Activated T-cell treated with anti-CD3 and anti-CD28 coated beads for 4 hours (primary cell): ENCODE results near the gene PPM1L.

Experiments
- DNase-seq: peaks from one replicate; pipeline ENCODE4 v3.0.0-alpha.2; 2020

PPM1L gene

GRCh38 chr3:160857476-160858119, 101.6 kb downstream of the PPM1L start:
- no peak for DNase-seq

- no peak for DNase-seq
Observed at GRCh38 chr3:160860346-160860745, 104.3 kb downstream of the PPM1L start.

GRCh38 chr3:160869825-160870224, 113.8 kb downstream of the PPM1L start:
- no peak for DNase-seq

- DNase-seq: no peak
Observed at GRCh38 chr3:160870327-160870726, 114.3 kb downstream of the PPM1L start.

GRCh38 chr3:160874736-160875135, 118.7 kb downstream of the PPM1L start:
- no peak for DNase-seq

GRCh38 chr3:160876643-160877042, 120.6 kb downstream of the PPM1L start:
- no peak for DNase-seq

- DNase-seq: no peak
Observed at GRCh38 chr3:160879859-160880258, 123.8 kb downstream of the PPM1L start.

GRCh38 chr3:160883373-160883772, 127.3 kb downstream of the PPM1L start:
- DNase-seq: no peak

GRCh38 chr3:160885791-160886286, 129.8 kb downstream of the PPM1L start:
- DNase-seq: no peak

- no peak for DNase-seq
Observed at GRCh38 chr3:160886421-160886820, 130.4 kb downstream of the PPM1L start.

- DNase-seq: no peak
Observed at GRCh38 chr3:160893207-160893606, 137.2 kb downstream of the PPM1L start.

GRCh38 chr3:160904691-160905090, 148.7 kb downstream of the PPM1L start:
- no peak for DNase-seq

- no peak for DNase-seq
Observed at GRCh38 chr3:160906646-160907045, 150.6 kb downstream of the PPM1L start.

GRCh38 chr3:160909917-160910316, 153.9 kb downstream of the PPM1L start:
- DNase-seq: no peak

- DNase-seq: no peak
Observed at GRCh38 chr3:160911411-160911810, 155.4 kb downstream of the PPM1L start.

GRCh38 chr3:160916472-160916871, 160.4 kb downstream of the PPM1L start:
- no peak for DNase-seq

- DNase-seq: no peak
Observed at GRCh38 chr3:160919942-160920341, 163.9 kb downstream of the PPM1L start.

GRCh38 chr3:160921020-160921635, 165.1 kb downstream of the PPM1L start:
- no peak for DNase-seq

GRCh38 chr3:160924776-160925175, 168.7 kb downstream of the PPM1L start:
- DNase-seq: no peak

GRCh38 chr3:160927620-160928019, 171.6 kb downstream of the PPM1L start:
- DNase-seq: no peak

GRCh38 chr3:160928183-160928726, 172.2 kb downstream of the PPM1L start:
- no peak for DNase-seq

- DNase-seq: no peak
Observed at GRCh38 chr3:160929595-160929994, 173.6 kb downstream of the PPM1L start.

GRCh38 chr3:160931474-160931873, 175.4 kb downstream of the PPM1L start:
- no peak for DNase-seq

- no peak for DNase-seq
Observed at GRCh38 chr3:160935413-160936095, 179.5 kb downstream of the PPM1L start.
